ENCODE measurements around the gene CDC25A. TPM values are rescaled to one million over a fixed set of nuclear protein-coding genes. Genes with fewer than 3 reads are reported as not detected.

Gene CDC25A
- total RNA-seq, 1 donor from 2014 or later = 30.7 TPM

GRCh38 chr3:48112108-48112791 lies 76.0 kb downstream of the CDC25A start:
- intact Hi-C loops (cut with micrococcal nuclease) = loop anchor here (1.0 kb wide), 1 partner anchor 23 kb away; no protein-coding TSS in a partner anchor

GRCh38 chr3:48110463-48110862 lies 77.8 kb downstream of the CDC25A start:
- intact Hi-C loops (cut with micrococcal nuclease) = no loop called here

DNA sequence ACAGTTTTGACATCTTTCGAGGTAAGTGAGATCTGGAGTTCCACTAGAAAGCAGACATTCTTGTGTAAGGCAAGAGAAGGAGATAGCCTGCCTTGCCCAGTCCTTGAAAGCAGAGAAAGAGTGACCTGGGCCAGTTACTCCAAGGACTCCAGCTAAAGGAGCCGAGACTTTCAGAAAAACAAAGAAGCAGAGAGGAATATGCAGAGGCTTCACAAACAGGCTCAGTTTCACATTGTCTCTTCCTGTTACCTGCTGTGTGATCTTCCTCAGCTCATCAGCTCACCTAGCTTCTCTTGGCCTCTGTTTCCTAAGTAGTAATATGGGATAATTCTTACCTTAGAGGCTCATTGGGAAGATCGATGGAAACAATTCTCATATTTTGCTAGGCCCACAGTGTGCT lies 81.0 kb downstream of the CDC25A start:
- intact Hi-C loops (cut with micrococcal nuclease) = no loop called here

Other genes with a start within 250 kb of the CDC25A start
- 107 and 113 TPM in 2 replicates for gene MAP4, start 172.0 kb downstream of the CDC25A start, total RNA-seq
- not detected in 2 replicates for gene CAMP, start 35.1 kb upstream of the CDC25A start, total RNA-seq
- gene ZNF589, start 52.7 kb upstream of the CDC25A start, total RNA-seq = 29.3 and 29.6 TPM in 2 replicates
- gene NME6, start 113.0 kb upstream of the CDC25A start, total RNA-seq = 31.7 and 34.5 TPM in 2 replicates
- not detected in 2 replicates for gene SPINK8, start 145.2 kb upstream of the CDC25A start, total RNA-seq
- gene FBXW12, start 183.8 kb upstream of the CDC25A start, total RNA-seq = not detected in 2 replicates
- 1.6 and 1.9 TPM in 2 replicates for gene PLXNB1, start 241.7 kb upstream of the CDC25A start, total RNA-seq

All from T-helper 2 cell treated with Interferon-gamma antibody and Interleukin-4, amounts not matched to agents 100 ng/mL and 5 ng/mL, for 36 hours (primary cell).